IPS DF 4.7 (cell line): Measurements from ENCODE around the gene MBP.

ENCODE experiments used
- DNase-seq: peaks from one replicate; pipeline ENCODE4 v3.0.0-alpha.2; 2013; ENCODE audit warnings: low spot score; ENCODE audit errors: extremely low read depth

The MBP gene

GRCh38 chr18:77114415-77115191 is 18.0 kb downstream of the MBP start:
- no peak for DNase-seq

DNA sequence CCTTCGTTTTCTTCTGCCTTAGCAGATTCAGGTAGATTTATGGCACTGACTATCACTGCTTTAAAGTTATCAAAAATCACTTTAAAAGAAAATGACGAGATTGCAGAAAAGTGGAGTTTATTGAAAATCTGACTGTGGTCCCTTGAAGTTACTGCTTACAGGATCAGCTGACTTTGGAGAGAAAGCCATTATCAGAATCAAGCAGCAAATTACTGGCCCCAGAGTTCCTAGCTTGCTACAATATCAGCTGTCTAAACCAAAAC is 18.5 kb downstream of the MBP start:
- DNase-seq: no peak

- DNase-seq: no peak
Observed at GRCh38 chr18:77113361-77114151, 19.0 kb downstream of the MBP start.

DNA sequence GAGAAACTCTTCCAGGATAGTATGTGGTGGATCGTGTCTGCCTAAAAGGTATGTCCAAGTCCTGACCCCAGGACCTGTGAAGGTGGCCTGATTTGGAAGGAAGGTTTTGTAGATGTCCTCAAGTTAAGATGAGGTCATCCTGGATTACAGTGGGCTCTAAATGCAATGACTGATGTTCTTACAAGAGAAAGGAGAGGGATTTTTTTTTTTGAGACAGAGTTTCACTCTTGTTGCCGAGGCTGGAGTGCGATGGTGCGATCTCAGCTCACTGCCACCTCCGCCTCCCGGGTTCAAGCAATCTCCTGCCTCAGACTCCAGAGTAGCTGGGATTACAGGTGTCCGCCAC is 19.9 kb downstream of the MBP start:
- no peak for DNase-seq

DNA sequence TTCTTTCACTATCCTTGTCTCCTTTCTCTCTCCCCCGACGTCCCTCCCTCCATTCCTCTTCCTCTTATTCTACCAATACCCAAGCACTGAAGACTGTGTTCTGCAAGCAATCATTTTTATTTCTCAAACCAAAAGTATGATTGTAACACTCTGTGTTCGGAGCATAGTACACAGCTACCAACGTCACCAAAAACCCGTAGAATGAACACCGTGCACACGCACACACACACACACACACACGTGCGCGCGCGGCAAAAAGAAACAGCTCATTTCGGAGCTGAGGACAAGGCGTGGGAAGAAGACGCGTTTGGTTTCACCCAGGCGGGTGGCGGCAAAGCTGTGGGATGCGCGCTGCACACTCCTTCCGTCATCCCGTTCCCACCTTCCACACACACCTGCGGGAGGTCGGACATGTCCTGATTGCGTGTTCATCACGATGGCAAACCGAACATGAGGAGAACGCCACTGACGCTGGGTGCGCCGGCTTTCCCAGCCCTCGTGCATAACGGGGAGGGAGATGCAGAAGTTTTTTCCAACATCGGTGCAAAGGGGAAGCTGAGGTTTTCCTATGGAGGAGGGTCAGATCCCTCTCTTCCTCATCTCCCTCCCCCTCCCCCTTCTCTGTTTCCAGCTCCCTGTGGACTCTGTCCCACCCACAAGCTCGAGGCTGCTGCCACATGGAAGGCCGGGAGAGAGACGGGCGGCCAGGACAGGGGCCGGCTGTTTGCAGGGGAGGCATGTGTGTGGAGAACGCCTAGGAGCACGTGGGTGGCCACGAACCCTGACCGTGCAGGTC is 20.4 kb downstream of the MBP start:
- DNase-seq: no peak

- no peak for DNase-seq
Observed at GRCh38 chr18:77111449-77111848, 21.1 kb downstream of the MBP start.

DNA sequence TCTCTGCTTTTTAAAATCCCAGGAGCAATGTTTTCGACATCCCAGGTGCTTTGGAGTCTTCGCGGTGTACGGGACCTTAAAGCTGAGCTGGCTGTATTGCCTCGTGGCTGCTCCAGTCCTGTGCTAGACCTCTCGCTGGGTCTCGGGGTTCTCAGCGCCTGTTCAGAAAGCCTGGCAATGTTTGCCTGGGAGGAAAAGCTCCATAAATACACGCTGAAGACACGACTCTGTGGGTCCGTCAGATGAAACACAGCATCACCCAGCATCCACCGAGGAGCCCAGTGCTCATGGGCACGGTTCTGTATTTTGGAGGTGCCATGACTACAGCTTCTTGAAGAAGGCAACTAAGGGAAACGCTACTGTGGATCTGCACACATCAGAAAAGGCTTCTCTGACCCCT is 21.6 kb downstream of the MBP start:
- no peak for DNase-seq

DNA sequence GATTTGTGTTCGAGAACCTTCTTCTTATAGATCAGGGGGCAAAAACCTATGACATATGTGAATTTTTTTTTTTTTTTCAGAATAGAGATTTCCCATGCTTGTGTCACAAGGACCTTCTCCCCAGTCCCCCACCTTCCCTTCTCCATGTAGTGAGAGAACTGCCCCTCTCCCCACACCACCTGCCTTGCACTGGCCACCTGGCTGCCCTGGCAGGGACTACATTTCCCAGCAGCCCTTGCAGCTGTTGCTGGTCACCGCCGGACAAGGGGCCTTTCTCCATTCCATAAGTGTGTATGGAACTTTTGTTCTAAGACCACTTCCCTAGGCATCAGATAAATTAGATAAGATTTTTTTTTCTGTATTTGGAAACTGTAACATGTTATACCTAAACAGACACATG is 22.2 kb downstream of the MBP start:
- DNase-seq: no peak

DNA sequence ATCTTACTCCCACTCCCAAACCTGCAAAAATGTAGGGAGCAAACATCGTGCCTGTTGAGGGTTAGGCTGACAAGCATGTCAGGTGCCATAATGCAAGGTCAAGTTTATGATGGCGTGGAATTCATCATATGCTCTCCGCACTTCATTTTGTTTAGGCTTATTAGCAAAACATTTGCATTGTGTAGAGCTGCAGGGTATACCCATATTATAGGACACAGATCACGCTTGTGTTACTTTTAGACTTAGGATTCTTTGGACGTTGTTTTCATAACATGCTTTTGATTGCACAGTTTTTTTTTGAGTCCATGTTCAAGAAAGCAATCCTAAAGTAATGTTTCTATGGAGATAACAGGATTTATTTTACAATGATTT is 22.9 kb downstream of the MBP start:
- DNase-seq: no peak

DNA sequence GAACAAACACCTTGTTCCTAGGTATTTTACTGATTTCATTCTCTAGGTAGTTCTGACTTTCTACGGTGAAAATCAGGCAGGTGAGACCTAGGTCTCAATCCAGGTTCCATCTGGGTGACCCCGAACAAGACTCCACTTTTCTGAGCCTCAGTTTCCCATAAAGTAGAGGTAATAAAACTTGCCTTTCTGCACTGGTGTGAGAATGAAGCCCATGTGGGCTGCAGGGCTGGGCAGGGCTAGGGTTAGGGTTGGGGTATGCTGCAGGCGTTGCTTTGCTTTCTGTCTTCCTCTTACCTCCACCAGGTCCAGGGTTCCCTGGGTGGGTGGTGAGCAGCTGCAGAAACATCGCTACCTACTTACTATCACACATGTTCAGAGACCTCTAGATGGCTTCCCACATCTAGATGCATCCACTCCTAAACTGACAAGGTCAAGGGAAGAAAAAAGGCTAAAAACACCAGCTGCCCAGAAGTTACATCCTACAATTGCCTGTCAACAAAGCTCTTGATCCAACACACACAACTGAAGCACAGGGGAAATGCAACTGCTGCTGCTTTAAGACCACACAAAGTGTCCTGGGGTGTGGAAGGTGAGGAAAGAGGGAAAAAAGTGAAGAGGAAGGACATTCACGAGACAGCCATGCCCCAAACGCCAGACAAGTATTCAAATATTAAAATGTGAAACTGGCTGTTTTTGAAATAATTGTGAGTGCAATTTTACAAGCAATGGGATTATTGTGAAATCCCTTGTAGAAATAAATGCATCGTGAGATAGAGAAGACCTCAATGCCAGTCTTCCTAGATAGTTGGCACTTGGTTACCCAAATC is 23.5 kb downstream of the MBP start:
- DNase-seq: no peak

DNA sequence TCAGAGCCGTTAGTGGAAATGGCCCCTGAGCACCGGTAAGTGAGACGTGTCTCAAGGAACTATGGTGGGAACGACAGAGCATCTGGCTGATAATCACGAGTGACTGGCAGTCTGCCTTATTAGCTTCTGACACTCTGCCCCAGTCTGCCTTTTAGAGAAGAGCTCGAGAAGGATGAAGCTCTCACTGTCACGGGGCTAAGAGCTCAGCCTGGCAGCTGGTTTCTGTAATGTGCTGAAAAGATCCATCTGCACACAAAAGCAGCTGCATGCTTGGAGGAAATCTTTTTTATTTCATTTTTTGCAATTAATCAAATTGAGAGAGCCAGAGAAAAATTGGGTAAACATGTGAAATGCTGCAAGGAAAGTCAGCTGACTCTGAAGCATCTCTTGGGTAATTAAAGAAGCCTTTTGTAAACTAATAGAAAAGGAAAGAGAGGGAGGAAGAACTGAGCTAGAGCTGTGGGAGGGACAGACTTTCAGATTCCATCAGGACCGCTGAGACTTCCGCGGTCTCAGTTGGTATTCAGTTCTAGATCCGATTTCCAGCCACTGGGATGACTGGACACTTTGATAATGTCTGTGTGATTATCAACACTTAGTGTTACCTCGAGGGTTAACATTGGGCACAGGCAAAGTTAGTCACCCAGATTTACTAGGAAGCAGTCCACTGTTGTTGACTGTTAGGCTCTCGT is 24.4 kb downstream of the MBP start:
- DNase-seq: no peak

DNA sequence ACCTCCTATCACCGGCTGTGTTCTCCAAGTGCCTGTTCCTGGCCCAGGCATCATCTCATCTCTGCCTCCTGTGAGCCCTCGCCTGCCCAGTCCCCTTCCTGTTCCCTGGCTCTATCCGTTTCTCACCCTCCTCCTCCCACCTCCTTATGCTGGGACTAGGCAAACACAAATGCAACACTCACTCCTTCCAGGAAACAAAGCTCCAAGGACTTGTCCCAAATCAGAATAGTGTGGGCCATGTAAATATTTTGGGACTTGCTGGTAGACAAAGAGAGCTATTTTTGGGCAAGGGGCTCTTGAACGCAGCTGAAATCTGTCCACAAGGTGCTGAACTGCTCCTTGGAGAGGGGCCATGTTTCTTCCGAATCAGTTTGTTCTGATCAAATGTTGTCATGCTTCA is 25.3 kb downstream of the MBP start:
- no peak for DNase-seq

DNA sequence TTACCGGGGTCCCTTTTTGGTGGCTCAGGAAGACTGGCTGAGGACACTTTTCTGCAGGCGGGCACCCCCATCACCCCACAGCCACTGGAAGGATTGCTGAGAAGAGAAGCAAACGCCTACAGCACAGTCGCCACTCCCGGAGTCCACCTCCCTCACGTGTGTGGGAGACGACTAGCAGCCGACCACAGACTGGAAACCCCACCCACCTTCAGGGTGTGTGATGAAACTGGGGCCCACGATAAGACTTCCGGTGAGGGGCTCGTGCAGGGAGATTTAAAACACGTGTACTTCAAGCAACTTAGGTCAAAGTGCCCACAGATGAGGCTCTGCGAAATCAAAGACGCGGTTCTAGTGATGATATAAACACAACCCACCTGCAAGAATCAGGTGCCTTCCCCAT is 26.3 kb downstream of the MBP start:
- DNase-seq: no peak

DNA sequence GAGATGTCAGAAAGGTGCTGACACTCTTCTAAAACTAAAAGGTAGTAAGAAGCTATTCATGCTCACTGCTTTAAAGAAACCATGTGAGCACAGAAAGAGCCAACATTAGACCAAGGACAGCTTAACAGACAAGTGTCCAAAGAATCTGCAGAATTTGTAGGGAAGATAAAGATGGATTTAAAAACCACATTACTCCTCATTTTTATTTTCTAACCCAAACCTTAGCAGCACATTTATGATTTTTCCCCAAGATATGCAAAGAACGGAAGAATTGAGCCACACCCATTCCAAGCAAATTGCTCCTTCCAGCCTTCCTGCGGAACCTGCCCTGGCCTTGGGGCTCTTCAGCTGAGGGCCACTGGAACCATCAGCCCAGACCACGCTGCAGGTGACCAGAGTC is 26.9 kb downstream of the MBP start:
- no peak for DNase-seq

DNA sequence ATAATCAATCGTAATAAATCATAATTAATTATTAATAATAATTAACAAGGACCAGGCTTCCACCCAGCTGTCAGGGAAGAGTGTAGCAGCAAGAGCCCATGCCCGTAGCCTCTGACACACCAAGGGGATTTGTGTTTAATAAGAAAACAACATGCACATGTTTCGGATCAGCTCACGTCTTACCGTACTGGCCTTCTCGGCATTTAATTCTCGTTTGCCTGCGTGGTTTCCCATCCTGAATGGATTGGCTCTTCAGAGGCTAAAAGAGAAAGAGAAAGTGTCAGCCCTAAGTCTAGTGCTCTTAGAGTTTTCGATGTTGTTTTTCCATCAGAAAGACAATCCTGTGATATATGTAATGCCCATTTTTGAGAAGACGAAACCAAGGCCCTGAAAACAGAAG is 27.6 kb downstream of the MBP start:
- no peak for DNase-seq

- no peak for DNase-seq
Observed at GRCh38 chr18:77103991-77104531, 28.5 kb downstream of the MBP start.

- DNase-seq: no peak
Observed at GRCh38 chr18:77103187-77103850, 29.3 kb downstream of the MBP start.

DNA sequence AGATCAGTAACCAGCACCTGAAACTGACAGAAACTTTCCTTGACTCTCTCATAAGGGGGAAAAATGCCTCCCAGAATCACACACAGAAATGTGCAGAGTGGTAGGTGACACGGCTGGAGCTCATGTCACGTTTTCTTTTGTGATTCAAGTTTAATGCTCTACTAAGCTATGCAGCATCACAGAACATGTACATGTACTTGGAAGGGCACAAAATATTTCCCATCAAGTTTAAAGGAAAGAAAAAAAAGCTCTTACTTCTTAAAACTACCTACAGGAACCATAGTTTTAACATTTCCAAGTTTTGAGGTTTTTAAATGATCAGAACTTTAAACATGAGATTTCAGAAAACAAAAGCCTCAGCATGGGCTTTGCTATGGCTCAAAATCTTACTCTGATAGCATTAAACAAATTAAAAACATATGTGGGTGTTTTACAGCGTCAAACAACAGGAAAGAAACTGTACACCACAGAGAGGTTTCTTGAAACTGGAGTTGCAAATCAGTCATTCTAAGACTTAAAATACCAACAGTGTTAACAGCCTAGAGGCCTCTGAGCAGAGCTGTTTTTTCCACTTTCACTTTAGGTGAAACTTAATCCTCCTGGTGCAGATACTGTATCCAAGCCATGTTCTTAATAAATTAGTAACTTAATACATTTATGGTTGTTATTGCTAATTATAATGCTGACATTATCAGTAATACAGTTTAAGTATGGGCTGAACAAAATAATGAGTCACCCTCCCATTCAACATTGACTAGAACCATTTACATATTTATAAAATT is 30.1 kb downstream of the MBP start:
- no peak for DNase-seq

DNA sequence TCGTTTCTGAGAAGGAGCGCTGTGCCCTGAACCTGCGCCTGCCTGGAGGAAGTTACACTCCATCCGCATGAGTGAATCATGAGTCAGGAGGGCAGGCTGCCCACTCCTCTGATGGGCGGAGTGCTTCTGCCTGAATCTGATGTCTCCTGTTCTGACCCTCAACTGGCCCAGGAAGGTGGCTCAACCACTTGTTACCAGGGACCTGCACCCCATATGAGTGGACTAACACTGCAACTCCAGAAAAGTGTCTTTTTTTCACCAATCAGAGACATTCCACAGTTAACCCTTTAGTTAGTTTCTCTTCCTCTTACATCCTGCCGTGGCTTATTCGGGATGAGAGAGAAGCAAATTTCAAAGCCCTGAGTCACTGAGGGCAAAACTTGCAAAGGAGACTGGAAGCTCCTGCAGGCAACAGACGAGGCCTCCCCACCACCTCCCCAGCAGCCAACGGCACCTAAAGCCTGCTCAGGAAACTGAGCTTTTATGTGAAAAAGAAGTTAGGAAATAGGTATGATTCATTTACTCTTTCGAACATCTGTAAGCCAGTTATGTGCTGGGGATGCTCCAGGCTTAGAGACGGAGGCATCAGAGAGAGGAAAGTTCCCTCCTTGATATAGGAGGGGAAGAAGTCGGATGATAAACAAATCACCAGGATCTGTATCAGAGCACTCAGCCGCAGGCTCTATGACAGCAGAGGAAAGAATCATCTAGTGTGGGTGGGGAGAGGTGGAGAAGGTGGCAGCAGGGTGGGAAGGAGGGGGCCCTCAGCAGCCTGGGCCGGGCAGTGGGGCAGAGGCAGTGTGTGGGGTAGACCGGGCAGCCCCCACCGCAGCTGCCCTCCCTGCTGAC is 30.9 kb downstream of the MBP start:
- no peak for DNase-seq
